GM18873 (cell line): ENCODE measurements around the gene PIEZO1.

Experiments
- ATAC-seq: cut with Tn5 transposase; IDR thresholded peaks from one replicate; pipeline ENCODE4 v1.9.1; 2021; ENCODE audit warnings: mild to moderate bottlenecking, moderate library complexity, moderate number of reproducible peaks; ENCODE audit not compliant: unreplicated experiment, low FRiP score

PIEZO1 gene

DNA sequence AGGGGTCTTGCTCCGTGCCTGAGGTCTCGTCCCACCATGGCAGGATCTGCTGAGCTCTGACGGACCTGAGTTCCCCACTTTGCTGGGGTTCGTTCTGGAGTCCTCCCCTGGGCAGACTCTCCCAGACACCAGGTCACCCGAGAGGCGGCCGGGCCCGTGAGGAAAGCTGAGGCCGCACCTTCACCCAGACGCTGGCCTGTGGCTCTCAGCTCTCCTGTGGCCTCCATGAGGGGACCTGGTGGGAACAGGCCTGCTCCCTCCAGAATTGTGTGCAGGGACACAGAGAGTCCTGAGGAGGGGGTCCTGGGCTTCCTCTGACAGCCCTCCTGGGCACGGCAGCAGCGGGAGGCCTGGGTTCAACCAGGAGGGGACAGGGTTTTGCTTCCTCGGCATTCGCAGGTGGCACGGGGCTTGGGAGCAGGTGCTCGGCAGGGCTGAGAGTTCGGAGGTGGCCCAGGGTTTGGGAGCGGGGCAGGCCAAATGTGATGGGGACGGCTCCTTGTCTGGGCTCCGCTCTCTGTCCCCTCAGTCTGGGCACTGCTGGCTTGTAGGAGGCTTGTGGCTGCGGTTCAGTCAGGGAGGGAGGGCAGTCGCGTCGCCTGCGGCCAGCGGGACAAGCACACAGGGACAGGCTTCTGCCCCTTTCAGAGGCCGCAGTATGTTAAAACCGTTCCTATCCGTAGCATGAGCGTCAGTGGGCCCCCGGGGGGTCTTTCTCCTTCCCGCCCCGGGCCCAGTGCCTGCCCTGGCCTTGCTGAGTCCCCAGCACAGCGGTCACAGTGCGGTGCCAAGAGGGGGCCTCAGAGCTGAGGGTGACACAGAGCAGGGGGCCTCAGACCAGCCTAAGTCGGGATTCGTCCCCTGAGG lies 90.6 kb downstream of the PIEZO1 start:
- no peak for ATAC-seq

DNA sequence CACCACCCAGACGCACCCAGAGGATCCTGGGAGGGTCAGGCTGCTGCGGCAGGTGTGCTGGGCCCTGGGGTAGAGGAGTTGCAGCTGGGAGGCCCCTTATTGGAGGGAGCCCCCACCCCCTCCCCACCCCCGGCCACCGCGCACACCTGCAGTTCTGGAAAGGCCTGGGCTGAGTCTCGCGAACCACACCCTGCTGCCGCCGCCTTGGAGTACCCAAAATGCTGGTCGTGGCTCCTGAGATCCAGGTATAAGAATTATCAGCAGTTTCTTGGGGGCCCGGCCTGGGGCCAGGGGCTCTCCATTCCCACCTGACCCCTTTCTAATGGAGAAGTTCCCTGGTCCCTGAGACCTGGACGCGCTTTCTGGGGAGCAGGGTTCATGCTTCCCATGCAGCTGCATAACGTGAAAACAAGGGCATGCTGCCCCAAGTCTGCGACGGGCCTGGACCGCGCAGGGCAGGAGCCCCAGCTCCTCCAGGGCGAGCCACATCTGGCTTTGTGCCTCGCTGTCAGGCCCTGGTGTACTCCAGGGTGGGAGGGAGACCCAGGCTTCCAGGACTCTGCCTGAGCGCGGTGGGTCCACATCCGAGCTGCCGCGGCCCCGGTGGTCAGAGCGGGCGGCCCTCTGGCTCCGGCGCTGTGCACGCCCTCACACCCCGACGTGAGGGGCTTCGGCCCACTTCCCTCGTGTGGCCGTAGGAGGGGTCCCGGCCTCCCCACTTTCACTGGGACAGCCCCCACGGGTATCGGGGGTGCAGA lies 91.4 kb downstream of the PIEZO1 start:
- ATAC-seq: no peak

DNA sequence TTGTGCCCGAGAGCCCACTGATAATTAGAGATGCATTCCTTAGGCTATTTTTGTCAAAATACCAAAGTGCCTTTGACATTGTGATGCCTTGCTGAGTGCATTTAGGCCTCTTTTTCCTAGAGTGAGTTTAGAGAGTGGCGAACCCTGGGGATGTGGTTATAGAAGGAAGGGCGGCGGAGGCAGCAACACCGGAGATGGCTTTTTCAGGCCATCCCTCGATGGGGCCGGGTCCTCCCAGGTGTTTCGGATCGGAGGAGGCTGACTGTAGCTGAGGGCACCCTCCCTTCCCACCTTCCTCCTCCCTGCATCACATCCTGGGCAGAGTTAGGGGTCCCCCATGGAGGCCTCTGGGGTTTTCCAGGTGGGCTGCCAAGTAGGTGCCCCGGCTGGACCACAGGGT lies 92.2 kb downstream of the PIEZO1 start:
- ATAC-seq: no peak

DNA sequence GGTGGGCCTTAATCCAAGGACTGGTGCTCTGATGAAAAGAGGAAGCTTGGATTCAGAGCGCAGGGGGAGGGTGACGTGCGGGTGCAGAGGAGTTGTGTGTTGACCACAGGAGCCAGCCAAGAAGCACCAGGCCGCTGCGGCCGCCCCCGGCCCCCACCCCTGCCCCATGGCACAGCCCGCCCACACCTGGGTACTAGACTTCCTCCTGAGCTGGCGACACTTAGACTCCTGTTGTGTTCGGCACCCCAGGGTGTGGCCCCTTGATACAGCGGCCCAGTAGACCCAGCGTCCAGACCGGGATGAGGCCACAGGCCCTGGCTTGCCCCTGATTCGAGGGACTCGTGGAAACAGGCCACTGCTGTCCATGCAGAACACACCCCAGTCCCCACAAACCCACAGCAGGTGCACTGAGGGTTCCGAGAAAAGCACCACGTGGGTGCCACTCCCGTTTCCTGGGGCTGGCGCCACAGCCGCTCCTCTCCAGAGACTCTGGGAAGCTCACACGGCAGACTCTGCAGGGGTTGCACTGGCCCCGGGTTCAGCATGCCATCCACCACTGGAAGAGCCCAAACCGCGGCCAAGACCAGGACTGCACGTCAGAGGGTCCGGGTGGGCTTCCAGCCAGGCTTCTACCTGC lies 93.0 kb downstream of the PIEZO1 start:
- no peak for ATAC-seq

DNA sequence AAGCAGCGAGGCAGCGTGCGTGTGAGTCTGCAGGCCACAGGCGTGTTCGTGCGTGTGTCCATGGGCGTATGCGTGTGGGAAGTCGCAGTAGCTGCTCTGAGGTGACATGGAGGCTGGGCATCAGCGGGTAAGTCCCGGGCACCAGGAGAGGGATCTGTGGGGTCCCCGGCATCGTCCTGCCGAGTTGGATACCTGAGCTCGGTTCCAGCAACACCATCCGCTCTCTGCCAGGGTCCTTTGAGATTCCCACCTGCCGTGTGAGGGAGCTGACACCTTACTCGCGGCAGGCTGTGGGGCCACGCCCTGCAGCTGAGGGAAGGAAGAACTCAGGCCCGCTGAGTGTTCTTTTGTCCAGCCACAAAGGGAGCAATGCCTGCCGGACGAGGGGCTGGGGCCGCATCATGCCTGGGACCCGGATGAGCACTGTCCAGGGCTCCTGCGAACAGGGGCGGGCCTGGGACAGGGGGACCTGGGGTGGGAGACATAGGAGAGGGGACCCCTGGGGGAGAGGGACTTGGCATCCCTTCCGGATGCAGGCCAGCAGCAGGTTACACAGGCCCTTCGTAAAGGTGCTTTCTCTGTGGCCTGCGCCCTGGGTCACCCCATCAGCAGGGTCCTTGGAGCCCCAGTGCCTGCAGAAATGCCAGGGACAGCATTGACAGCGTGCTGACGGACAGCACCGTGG lies 93.7 kb downstream of the PIEZO1 start:
- ATAC-seq: no peak

DNA sequence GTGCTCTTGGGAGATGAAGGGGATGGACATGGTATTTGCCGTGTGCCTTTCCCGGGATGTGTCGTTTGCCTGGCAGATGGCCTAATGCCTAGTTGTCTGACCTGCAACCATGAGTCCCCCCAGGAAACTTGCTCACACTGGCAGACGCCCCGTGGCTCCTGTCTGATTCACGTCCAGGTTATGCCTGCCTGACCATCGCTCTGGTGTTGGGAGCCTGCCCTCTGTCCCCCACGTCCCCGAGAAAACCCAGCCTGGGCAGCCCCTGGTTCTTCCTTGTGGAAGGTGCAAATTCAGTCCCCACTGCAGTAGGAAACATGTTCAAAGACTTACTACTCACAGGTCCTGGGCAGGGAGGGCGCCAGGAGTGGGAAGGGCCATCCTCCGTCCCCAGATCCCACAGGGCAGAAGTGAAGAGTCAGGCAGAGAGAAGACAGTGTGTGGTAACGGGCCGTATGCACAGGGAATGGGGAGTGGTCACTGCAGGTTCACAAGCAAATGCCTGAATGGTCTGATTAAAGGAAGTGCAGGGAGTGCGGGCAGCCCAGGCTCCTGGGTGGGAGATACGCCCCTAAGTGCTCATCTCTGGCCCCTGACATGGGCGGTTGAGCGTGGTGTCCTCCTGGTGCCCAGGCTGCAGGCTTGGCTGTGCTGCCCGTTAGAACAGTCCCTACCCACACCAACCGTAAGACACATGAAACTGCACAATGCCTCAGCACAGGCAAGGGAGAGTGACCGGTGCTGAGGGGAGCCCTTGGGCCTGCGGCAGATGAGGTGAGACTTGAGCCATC lies 94.5 kb downstream of the PIEZO1 start:
- ATAC-seq: no peak

DNA sequence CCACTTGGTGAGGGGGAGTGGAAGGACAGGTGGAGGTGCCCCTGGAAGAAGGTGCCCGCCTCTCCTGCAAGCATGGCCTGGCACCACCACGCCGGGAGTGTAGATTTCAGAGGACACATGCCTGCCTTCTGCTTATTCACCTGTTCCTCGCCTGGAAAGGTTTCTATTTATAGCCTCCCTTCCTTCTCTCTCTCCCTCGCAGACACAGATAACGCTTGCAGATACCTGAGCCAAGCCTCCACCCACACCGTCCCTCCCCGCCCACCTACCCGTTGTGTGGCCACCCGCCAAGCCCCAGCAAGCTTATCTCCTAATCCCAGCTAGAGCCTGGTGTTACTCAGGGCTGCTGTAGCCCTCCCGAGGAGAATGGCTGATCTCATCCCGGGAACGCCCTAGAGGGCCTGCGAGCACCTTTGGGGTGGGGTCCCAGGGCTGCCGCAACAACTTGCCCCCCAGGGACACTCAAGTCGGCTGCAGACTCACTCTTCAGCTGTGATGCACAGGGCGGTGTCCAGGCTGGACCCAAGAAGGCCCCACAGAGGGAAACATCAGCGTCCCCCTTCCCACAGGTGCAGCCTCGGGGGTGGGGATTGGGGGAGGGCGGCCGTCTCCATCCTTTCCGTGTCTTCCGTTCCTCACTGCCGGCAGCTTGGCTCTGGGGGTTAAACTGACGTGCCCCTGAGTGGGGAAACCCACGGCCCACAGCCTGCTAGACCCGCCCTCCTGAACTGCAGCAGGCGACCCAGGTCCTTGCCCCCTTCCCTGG lies 96.8 kb downstream of the PIEZO1 start:
- no peak for ATAC-seq

DNA sequence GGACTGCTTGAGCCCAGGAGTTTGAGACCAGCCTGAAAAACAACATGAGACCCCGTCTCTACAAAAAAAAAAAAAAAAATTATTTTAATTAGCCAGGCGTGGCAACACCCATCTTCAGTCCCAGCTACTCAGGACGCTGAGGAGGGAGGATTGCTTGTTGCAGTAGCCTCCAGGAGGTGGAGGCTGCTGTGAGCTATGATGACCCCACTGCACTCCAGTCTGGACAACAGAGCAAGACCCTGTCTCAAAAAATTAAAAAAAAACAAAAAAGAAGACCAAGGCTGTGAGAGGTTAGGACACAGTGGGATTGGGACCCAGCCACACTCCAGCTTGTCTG lies 97.4 kb downstream of the PIEZO1 start:
- no peak for ATAC-seq

DNA sequence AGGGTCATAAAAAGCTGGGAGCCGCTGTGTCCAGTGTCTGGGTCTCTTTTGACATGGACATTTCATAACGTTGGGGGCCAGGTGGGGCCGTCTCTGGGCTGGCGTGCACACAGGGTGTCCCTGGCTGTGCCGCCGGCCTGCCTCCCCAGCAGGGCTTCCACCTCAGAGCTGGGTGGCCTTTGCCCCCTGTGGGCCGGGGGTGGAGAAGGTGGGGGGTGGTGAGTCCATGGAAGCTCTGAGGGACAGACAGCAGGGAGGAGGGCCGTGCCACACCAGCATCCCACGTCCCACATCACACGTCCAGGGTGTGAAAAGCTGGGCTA lies 97.8 kb downstream of the PIEZO1 start:
- ATAC-seq: no peak

DNA sequence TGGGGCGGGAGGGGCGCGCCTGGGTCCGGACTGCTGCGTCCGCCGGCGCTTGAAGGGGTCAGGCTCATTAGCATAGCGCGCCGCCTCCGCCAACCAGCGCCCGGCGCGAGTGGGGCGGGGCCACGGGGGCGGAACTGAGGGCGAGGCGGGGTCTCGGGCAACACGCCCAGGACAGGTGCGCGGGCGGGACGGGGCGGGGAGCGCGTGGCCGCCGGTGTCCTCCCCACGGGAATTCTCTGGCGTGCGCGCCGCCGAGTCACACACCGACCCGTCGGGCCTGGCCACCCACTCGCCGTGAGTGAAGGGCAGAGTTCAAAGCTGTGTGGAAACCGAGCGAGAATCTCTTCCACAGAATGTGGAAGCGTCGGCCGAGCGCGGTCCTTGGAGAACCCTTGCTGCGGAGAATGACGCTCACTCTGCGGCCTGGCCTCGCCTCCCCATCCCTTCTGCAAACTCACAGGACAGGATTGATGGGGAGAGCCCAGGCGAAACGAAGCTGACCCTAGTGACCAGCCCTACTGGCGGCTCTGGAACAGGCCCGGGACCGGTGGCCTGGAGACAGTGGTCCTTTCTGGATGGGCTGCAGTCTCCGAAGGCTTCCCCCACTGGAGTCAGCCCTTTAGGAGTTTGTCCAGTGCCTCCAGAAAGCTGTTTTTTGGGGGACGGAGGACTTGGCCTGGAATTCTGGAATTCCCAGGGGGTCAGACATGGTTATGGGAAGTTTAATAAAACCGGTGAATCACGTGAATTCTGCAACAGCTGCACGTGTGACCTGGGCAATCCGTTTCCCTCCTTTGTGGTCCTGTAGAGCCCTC lies 98.4 kb downstream of the PIEZO1 start, which contains the start of gene SNAI3:
Gene SNAI3, minus strand, starts transcription at position 69 of the 815 bp plus-strand sequence. CDS start 101 bp downstream, outside the sequence.
- ATAC-seq: peak; percentile 44

DNA sequence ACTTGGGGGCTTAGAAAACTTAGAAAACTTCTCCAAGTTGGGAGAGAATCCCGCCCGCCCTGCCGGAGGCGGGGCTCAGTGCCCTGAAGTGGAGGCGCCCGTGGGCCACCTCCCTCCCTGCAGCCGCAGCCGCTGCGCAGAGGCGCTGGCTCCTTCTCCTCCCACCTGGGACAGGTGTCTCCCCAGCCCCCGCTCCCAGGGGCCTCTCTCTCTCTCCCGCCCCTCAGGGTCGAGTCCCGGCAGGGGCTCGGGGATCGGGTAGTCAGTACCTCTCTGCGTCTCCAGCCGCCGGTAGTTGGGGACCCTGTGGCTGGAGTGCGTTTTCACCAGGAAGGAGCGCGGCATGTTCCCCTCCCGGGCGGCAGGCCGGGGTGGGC lies 99.0 kb downstream of the PIEZO1 start:
- ATAC-seq: peak; percentile 9

DNA sequence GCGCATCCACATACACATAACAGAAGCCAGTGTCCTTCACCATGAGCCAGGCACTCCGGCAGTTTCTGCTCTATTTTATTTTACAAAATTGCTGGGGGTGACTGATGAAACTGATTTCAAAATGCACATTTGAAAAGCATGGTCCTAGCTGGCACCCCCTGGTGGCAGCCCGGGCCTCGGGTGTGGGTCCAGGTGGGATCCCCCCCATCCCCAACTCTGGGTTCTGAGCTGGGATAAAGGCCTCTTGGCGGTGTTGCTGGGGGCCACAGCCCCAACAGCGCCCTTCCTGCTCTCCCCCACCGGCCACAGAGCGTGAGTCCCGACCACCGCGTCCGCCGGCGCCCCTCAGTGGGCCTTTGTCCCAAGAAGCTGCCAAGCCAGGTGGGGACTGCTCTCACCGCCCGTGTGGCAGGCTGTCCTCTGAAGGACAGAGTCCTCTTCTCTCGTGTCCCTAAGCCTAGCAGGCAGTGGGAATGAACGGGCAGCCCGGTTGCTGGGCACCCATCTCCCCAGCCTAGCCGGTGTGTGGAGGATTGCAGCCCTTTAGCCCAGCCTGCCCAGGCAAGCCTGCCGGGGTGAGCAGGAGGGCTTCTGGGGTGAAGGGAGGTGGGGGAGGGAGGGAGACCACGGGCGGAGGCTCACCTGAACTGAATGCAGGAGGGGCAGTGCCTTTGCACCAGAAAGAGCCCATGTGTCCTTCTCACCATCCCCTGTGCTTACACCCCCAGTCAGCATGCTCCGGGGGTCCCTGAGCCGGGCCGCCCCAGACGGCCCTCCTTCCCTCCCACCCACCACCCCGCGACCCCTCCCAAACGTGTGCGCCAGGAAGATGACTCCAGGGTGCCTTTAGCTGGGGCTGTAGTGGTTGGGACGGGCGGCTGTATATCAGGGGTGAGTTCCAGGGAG lies 99.6 kb downstream of the PIEZO1 start:
- ATAC-seq: no peak

DNA sequence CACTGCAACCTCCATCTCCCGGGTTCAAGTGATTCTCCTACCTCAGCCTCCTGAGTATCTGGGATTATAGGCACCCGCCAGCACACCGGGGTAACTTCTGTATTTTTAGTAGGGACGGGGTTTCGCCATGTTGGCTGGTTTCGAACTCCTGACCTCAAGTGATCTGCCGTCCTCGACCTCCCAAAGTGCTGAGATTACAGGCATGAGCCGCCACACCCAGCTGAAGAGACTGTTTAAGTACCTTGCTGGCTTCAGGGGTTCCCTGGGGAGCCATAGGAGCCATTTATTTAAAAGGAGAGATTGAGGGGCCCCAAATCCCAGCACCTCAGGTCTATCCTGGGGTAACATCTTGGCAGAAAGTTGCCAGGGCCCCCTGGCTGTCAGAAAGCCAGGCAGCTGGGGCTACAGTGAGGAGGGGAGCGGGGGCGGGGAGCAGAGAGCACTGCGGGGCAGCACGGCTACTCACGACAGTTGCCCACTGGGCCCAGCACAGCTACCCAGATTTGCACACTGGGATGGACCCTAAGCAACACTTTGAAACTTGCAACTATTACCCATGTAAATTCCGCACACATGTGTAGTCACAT lies 100.4 kb downstream of the PIEZO1 start:
- ATAC-seq: no peak

DNA sequence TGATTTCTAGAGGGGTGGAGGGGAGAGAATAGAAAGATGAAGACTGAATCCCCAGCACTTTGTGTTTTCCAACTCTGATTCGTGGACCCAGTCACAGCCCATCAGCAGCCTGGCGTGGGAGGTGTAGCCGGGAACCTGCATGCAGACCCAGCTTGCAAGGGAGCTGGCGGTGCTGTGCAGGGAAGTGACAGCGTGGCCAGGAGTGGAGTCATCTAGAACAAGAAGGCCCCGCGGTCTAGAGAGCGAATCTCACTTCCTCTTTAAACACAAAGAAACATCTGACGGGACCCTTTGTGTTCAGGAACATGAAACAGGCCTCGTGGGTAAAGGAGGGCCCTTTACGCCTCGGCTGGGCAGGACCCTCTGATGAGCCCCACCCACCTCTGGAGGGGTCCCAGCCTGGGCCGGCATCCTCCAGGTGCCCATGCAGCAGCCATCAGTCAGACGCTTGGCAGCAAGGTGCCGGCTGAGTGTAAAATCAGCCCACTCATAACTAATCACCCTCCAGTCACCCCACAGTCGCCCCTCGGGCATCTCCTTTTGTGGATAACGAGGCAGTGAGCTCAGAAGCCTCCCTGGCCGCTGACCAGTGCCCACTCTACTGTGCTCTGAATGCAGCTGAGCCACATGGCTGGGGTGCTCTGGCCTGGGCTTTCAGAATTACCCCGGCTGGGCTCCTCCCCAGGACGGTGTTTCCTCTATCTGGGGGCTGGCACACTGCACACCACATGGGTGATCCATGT lies 103.1 kb downstream of the PIEZO1 start:
- ATAC-seq: peak; percentile 54

DNA sequence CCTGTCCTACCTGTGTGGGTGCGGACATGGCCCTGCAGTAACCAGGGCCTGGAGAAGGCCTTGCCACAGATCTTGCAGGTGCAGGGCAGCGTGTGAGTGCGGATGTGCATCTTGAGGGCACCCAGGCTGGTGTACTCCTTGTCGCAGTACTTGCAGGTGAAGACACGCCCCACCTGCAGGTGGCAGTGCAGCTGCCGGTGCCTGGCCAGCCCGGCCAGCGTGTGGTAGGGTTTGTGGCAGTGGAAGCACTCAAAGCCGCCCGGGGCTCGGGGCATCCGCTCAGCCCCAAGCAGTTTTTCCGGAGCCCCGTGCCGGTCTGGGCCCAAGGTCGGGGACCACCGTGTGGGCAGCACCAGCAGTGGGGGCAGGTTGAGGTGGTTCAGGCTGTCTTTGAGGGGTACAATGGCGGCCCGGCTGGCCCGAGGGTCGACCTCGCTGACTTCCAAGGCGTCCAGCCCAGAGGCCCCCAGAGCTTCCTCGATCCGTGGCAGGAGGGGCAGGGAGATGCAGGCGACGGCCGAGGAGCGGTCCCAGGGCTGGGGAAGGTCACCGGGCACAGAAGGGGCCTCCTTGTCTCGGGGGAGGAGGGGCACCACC lies 103.8 kb downstream of the PIEZO1 start:
- ATAC-seq: no peak

DNA sequence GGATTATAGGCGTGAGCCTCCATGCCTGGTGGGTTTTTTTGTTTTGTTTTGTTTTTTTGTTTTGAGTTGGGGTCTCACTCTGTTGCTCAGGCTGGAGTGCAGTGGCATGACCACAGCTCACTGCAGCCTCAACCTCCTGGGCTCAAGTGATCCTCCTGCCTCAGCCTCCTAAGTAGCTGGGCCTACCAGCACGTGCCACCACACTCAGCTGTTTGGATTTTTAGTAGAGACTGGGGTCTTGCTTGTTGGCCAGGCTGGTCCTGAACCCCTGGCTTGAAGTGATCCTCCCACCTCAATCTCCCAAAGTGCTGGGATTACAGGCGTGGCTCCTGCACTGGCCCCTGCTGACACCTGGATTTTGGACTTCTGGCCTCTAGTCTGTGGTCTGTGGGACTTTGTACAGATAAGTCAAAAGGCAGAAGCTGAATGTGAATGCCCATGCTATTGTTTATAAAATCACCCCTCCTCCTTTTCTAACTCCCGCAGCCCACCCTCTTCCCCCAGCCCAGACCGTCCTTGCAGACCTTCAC lies 104.4 kb downstream of the PIEZO1 start:
- ATAC-seq: no peak
